Lower lobe of right lung (tissue), 2 donors: Measurements from ENCODE around the gene ABCC6. TPM values are rescaled to one million over a fixed set of nuclear protein-coding genes. Genes with fewer than 3 reads are reported as not detected.

ENCODE experiments used
- ATAC-seq, 2 donors: fragments of 200-7000 bp; cut with Tn5 transposase; one replicate each; pipeline ENCODE4 v1.9.1; 2020 to 2022; ENCODE audit warnings: mild to moderate bottlenecking in 2 of 2, moderate library complexity in 2 of 2
- DNase-seq: peaks from one replicate; pipeline ENCODE4 v3.0.0-alpha.2; 2020
- H3K27ac ChIP-seq: fragments of 200-600 bp; one replicate; pipeline ENCODE4 v1.8.0; 2022
- H3K27me3 ChIP-seq: fragments of 200-600 bp; one replicate; pipeline ENCODE4 v1.8.0; 2022; ENCODE audit warnings: low read depth
- H3K36me3 ChIP-seq: fragments of 200-600 bp; one replicate; pipeline ENCODE4 v1.8.0; 2022; ENCODE audit warnings: mild to moderate bottlenecking
- H3K4me1 ChIP-seq: fragments of 200-600 bp; one replicate; pipeline ENCODE4 v1.8.0; 2022
- H3K4me3 ChIP-seq: fragments of 200-600 bp; one replicate; pipeline ENCODE4 v1.8.0; 2022; ENCODE audit warnings: mild to moderate bottlenecking
- H3K9me3 ChIP-seq: fragments of 200-600 bp; one replicate; pipeline ENCODE4 v1.8.0; 2022
- intact Hi-C: fragments of 100-400 bp; cut with DNase I; formaldehyde crosslinking; loops from one replicate; pipeline ENCODE4 v1.11.0; 2022
- total RNA-seq: library from RNA; stranded (reverse); fragmentation: NEBNext Ultra II Directional; extraction: Animal tissue kit (Norgen Biotek cat#: 25700); gene quantifications from one replicate; pipeline ENCODE4 v1.2.1, GENCODE V29; 2021
- TF ChIP-seq, protein P1 (sequence below): fragments of 200-600 bp; IDR thresholded peaks from one replicate; pipeline ENCODE4 v1.8.0; 2022; ENCODE audit warnings: antibody characterized with exemption, mild to moderate bottlenecking
- donor health status: DM: no; HTN: yes; CAD: no; lungs with severe emphysema.

ABCC6 gene
- total RNA-seq, 1 donor from 2014 or later, result 40.5 TPM

GRCh38 chr16:16121185-16121727, 102.0 kb downstream of the ABCC6 start:
- H3K4me1 ChIP-seq, result peaks cover 9% of the 10 kb centered on the region
- DNase-seq, result no peak
- no peaks in the 10 kb centered on the region for H3K27me3 ChIP-seq
- peaks cover 7% of the 10 kb centered on the region for H3K9me3 ChIP-seq
- intact Hi-C loops, result loop anchor here (10.0 kb wide), 1 partner anchor 246 kb away; no protein-coding TSS in a partner anchor
- H3K36me3 ChIP-seq, result peaks cover 81% of the 10 kb centered on the region
- TF ChIP-seq, protein P1, sequence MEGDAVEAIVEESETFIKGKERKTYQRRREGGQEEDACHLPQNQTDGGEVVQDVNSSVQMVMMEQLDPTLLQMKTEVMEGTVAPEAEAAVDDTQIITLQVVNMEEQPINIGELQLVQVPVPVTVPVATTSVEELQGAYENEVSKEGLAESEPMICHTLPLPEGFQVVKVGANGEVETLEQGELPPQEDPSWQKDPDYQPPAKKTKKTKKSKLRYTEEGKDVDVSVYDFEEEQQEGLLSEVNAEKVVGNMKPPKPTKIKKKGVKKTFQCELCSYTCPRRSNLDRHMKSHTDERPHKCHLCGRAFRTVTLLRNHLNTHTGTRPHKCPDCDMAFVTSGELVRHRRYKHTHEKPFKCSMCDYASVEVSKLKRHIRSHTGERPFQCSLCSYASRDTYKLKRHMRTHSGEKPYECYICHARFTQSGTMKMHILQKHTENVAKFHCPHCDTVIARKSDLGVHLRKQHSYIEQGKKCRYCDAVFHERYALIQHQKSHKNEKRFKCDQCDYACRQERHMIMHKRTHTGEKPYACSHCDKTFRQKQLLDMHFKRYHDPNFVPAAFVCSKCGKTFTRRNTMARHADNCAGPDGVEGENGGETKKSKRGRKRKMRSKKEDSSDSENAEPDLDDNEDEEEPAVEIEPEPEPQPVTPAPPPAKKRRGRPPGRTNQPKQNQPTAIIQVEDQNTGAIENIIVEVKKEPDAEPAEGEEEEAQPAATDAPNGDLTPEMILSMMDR, result no peak
- no peak overlapping the region for H3K27ac ChIP-seq
- no peak overlapping the region for H3K4me3 ChIP-seq
- ATAC-seq, result no peak

DNA sequence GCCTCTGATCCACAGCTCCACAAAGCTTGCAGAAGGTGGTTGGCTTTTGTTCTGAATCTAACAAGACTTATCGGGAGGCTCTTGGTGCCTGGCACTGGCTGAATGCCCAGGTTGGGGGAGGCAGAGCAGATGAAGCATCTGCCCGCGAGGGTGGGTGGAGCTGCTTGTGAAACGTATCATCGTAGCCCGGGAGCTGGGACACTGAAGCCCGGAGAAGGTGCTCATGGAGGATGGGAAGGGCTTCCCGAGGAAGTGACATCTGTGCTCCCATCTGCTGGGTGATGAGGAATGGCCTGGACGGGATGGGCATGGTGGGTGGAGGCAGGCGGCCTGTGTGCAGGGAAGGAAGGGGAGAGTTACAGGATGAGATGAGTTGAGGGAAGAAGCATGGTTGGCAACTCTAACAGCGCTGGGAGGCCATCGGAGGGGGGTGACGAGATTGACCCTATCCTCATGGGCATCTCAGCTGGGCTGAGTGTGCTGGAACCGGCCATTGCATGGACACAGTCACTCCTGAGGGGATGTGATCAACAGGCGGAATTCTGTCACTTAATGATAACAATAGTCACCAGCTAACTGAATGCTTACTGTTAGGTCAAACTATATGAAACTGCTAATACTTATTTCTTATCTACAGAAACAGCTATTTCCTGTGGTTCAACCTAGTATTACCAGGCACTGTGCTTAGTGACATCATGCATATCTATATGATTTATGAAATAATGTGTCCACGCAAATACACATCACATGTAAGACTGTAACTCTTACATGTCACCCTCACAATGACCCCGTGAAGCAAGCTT, 102.7 kb downstream of the ABCC6 start:
- ATAC-seq (peak; percentile 53 to 58), DNase-seq (peak; percentile 56)
- peaks cover 81% of the 10 kb centered on the region for H3K36me3 ChIP-seq
- no peaks in the 10 kb centered on the region for H3K27me3 ChIP-seq
- peaks cover 7% of the 10 kb centered on the region for H3K9me3 ChIP-seq
- intact Hi-C loops, result loop anchor here (10.0 kb wide), 1 partner anchor 246 kb away; no protein-coding TSS in a partner anchor
- peak overlapping the region; percentile 32 for H3K27ac ChIP-seq
- TF ChIP-seq, protein P1, result no peak
- H3K4me3 ChIP-seq, result no peak overlapping the region
- peaks cover 9% of the 10 kb centered on the region for H3K4me1 ChIP-seq

DNA sequence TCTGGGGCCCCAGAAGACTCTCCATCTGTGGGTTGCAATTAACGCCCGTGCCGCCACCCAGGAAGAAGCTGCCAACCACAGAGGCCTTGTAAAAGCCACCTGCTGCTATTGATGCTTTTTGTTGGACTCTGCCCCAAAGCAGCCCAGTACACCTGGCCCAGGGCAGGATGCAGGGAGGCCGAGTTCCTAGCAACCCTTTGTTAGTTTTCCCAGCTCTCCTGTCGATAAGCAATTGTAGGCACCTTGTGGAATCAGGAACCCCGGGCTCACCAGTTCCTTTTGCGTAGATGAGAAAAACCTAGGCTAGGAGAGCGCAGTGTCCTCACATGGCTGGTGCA, 103.3 kb downstream of the ABCC6 start:
- H3K27me3 ChIP-seq, result no peaks in the 10 kb centered on the region
- H3K9me3 ChIP-seq, result peaks cover 6% of the 10 kb centered on the region
- ATAC-seq (no peak), DNase-seq (no peak)
- peaks cover 9% of the 10 kb centered on the region for H3K4me1 ChIP-seq
- intact Hi-C loops, result loop anchor here (10.0 kb wide), 1 partner anchor 245 kb away; no protein-coding TSS in a partner anchor
- TF ChIP-seq, protein P1, result no peak
- H3K36me3 ChIP-seq, result peaks cover 81% of the 10 kb centered on the region
- H3K4me3 ChIP-seq, result no peak overlapping the region
- peak overlapping the region; percentile 32 for H3K27ac ChIP-seq

DNA sequence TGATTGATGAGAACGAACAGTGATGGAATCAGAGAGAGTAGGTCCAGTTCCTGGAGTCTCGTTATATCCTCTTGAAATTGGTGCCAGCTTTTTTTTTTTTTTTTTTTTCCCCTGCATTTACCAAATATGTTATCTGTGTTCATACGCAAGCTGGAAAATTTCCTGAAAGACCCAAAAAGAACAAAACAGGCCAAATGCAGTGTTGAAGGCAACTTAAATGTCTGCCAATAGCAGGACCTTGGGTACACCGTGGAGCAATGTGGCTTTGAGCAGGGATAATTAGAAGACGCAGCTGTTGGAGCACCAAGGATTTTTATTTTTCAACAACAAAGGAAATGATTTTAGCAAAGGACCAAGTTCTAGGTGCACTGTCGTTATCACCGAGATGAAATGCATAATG, 105.0 kb downstream of the ABCC6 start:
- no peak for ATAC-seq
- H3K4me1 ChIP-seq, result peaks cover 9% of the 10 kb centered on the region
- TF ChIP-seq, protein P1, result no peak
- H3K4me3 ChIP-seq, result no peak overlapping the region
- no peaks in the 10 kb centered on the region for H3K9me3 ChIP-seq
- peaks cover 82% of the 10 kb centered on the region for H3K36me3 ChIP-seq
- intact Hi-C loops, result no loop called here
- DNase-seq, result no peak
- no peaks in the 10 kb centered on the region for H3K27me3 ChIP-seq
- no peak overlapping the region for H3K27ac ChIP-seq

GRCh38 chr16:16116841-16117240, 106.5 kb downstream of the ABCC6 start:
- TF ChIP-seq, protein P1, result no peak
- DNase-seq (no peak), ATAC-seq (no peak)
- H3K9me3 ChIP-seq, result no peaks in the 10 kb centered on the region
- H3K27me3 ChIP-seq, result no peaks in the 10 kb centered on the region
- peaks cover 9% of the 10 kb centered on the region for H3K4me1 ChIP-seq
- H3K4me3 ChIP-seq, result no peak overlapping the region
- H3K36me3 ChIP-seq, result peaks cover 82% of the 10 kb centered on the region
- intact Hi-C loops, result no loop called here
- no peak overlapping the region for H3K27ac ChIP-seq
